Esophagus (tissue), 2 donors: ENCODE results near the gene HOXB3. TPM values are rescaled to one million over a fixed set of nuclear protein-coding genes. Genes with fewer than 3 reads are reported as not detected.
A peak's percentile ranks its signal among the peaks of the same experiment; 100 is the strongest.

Experiments used
- H3K27ac ChIP-seq, 2 donors: one replicate each; pipeline ENCODE4 v1.5.1; 2013; ENCODE audit warnings: low read depth in 2 of 2, mild to moderate bottlenecking in 2 of 2, inconsistent platforms in 1 of 2, low read length in 1 of 2, moderate library complexity in 1 of 2
- H3K27me3 ChIP-seq, 2 donors: one replicate each; pipeline ENCODE4 v1.6.1; 2013; ENCODE audit warnings: low read length in 2 of 2, control low read depth in 1 of 2, mild to moderate bottlenecking in 1 of 2; ENCODE audit not compliant: insufficient read depth in 2 of 2, control insufficient read depth in 1 of 2
- H3K36me3 ChIP-seq, 2 donors: one replicate each; pipeline ENCODE4 v1.6.1; 2013; ENCODE audit warnings: low read length in 1 of 2; ENCODE audit not compliant: control insufficient read depth in 2 of 2, insufficient read depth in 2 of 2
- H3K4me1 ChIP-seq, 2 donors: one replicate each; pipeline ENCODE4 v1.6.1; 2013; ENCODE audit warnings: low read length in 1 of 2; ENCODE audit not compliant: control insufficient read depth in 2 of 2, insufficient read depth in 2 of 2
- H3K4me3 ChIP-seq, 2 donors: one replicate each; pipeline ENCODE4 v1.5.1; 2013; ENCODE audit warnings: low read length in 2 of 2, mild to moderate bottlenecking in 2 of 2, low read depth in 1 of 2, moderate library complexity in 1 of 2
- H3K9me3 ChIP-seq, 2 donors: one replicate each; pipeline ENCODE4 v1.6.1; 2013; ENCODE audit warnings: mild to moderate bottlenecking in 2 of 2, low read depth in 1 of 2, low read length in 1 of 2, moderate library complexity in 1 of 2; ENCODE audit not compliant: control insufficient read depth in 2 of 2, insufficient read depth in 1 of 2
- WGBS, 2 donors: extraction: QIAGEN DNeasy Blood & Tissue Kit; methylation state at CpG; one replicate each; pipeline ENCODE4 v1.1.7; 2013; 5-methylcytosine and 5-hydroxymethylcytosine counted together
- polyA plus RNA-seq, 2 donors: library from polyadenylated mRNA; stranded (reverse); fragments of 200-250 nt; gene quantifications; one replicate each; pipeline ENCODE4 v1.2.3, GENCODE V29; 2013
- donor health status: healthy with polysubstance abuse.
- donor health status: Bipolar disorder and iron deficiency.

The HOXB3 gene
- polyA plus RNA-seq, 2 donors: 6.3 to 12.7 TPM

DNA sequence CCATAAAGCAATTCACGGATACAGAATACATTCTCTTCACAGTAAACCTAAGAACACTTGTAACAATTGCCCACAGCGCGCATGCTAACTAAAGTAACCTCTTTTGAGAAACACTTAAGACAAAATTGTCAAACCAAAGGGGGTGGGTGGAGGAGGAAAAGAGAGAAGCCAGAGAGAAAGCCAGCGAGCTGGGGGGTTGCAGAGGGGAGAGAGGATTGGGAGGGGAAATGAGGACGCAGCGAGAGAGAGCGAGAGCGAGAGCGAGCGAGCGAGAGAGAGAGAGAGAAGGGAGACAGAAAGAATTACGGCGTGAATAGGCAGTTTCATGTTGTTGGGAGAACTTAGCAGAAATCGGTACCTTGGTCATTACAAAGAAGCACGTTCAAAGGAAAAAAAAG is 22.4 kb upstream of the HOXB3 start:
- H3K36me3 ChIP-seq: no peaks in the 10 kb centered on the region
- H3K9me3 ChIP-seq: no peaks in the 10 kb centered on the region
- H3K27ac ChIP-seq: no peak overlapping the region
- H3K4me3 ChIP-seq: peak overlapping the region in 1 of 2 donors; percentile 16
- 1 to 6% methylated on average over 15 of the region's 15 CpGs for WGBS, 2 donors
- peaks cover 10 to 56% of the 10 kb centered on the region in 2 donors for H3K27me3 ChIP-seq
- H3K4me1 ChIP-seq: peaks cover 6 to 11% of the 10 kb centered on the region in 2 donors

DNA sequence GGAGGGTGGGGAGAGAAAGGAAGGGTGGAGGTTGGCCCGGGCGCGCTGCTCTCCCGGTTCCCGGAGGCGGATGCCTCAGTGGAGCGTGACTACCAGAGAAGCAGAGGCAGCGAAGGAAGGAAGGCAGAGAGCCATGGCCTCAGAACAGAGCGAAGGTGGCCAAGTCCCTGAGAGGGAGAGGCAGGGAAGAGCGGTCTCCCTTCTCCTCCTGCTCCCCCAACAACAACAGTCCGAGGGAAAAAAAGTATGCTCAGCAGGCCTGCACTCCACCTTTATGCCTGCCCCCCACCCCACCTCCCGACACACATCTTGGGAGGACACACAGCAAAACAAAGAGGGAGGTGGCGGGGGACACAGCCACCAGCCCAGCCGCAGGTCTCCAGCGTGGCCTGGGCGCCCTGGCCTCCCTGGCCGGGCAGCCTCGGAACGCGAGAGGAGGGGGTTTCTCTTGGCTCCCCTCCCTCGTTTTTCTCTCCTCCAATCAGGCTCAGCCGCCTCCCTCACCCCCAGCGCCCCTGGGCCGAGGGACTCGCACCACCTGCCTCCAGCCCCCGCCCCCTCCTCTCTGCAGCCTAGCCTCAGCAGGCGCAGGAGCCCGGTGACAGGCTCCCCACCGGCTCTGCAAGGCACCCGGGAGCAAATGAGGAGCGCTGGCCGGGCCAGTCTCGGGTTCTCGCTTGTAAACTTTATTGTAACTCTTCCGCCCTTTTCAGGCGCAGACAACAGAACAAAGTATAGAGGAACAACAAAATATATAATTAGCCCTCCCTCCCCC is 21.8 kb upstream of the HOXB3 start:
- Histone ChIP-seq H3K27ac (no peak overlapping the region), H3K27me3 (peaks cover 7 to 53% of the 10 kb centered on the region in 2 donors)
- 9 to 10% methylated on average over 33 to 36 of the region's 36 CpGs for WGBS, 2 donors

DNA sequence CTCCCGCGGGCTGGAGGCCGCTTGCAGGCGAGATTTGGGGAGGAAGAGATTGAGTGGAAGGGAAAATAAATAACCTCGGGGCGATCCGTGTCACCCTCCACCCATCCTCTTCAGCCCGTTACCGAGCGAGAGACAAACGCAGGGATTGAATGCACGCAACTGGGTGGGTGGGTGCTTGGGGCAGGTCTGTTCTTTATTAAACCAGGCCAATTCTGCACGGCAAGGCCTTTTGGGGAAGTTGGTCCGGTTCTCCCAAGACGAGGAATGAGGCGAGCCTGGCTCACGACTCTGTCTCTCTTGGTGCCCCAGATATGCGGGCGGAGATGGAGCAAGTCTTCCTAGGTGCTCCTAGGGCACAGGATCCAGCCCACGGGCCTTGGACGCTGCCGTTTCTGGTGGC is 21.2 kb upstream of the HOXB3 start:
- 4 to 6% methylated on average over 22 of the region's 22 CpGs for WGBS, 2 donors
- Histone ChIP-seq H3K36me3 (no peaks in the 10 kb centered on the region), H3K4me3 (peak overlapping the region; percentile 41 to 56), H3K27ac (no peak overlapping the region), H3K27me3 (peaks cover 6 to 51% of the 10 kb centered on the region in 2 donors), H3K4me1 (peaks cover 6 to 11% of the 10 kb centered on the region in 2 donors), H3K9me3 (no peaks in the 10 kb centered on the region)

More for the DNA sequence above, 21.8 kb upstream of the HOXB3 start:
- Histone ChIP-seq H3K4me1 (peaks cover 6 to 11% of the 10 kb centered on the region in 2 donors), H3K9me3 (no peaks in the 10 kb centered on the region), H3K4me3 (no peak overlapping the region), H3K36me3 (no peaks in the 10 kb centered on the region)

DNA sequence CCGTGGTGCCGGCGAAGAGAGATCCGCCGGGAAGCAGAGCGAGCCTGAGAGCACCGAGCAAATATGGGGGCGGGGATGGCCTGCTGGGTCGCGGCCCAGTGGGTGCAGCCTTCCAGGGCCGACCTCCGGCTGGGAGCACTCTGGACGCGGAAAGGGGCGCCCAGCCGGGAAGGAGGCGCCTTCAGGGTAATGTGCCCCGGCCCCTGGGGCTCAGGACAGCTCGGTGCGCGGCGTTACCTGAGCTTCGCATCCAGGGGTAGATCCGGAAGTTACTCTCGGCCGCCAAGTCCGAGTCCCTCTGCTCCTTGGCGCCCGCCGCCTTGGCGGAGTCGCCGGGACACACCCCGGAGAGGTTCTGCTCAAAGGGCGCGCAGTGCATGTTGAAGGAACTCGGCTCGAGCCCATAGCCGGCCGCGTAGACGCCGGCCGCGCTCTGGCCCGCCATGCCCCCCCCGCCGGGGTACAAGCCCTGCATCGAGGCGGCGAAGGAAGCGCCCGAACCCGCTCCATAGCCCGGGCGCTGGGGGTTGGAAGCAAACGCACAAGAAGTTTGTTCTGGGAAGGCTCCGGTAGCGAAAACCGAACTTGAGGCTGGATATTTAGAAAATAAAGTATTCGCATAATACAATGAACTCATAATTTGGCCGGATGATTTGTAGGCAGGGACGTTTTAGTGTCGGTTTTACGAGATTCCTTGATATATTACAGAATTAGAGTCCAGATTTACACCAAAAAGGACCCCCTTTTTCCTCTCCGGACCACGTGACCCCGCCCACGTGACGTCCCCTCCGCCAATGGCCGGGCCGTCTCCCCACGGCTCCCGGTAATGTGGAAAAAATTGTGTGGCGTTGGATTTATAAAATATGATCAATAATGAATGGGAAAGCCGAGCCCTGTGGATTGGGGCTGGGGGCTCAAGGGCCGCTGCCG is 20.5 kb upstream of the HOXB3 start, which contains the start of gene HOXB7:
Gene HOXB7, minus strand, starts transcription at position 736 of the 930 bp plus-strand sequence. Its CDS starts 99 bp downstream, at position 637.
- Histone ChIP-seq H3K27me3 (peaks cover 6 to 47% of the 10 kb centered on the region in 2 donors), H3K9me3 (no peaks in the 10 kb centered on the region), H3K27ac (no peak within 1 kb of the TSS), H3K36me3 (no peaks in the 10 kb centered on the region), H3K4me3 (peak within 1 kb of the TSS; percentile 41 to 56), H3K4me1 (peaks cover 6 to 11% of the 10 kb centered on the region in 2 donors)
- 1 to 2% methylated on average over 79 of the region's 79 CpGs for WGBS, 2 donors

DNA sequence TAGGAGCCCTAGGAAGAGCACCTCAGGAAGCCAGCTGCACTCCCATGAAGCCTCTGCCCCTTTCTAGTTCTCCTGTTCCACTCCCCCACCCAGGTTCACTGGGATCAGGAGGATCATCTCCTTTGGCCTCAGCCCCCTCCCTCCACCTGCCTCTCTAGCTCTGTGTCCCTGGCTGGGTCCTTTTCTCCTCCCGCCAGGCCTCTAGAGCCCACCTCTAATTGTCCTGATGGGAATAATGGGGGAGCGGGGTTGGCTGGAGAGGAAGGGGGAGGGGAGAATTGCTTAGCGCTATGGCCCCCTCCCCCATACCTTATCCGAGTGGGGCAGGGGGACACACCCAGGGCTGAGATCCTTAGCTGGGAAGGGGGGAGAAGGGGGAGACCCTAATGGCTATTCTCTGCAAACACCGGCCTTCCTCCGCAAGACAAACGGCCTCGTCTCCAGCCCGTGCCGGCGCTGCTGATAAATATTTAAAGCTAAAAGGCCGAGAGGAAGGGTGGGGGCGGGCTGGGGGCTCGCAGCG is 19.8 kb upstream of the HOXB3 start:
- 9 to 11% methylated on average over 15 of the region's 15 CpGs for WGBS, 2 donors
- H3K27me3 ChIP-seq: peaks cover 9 to 48% of the 10 kb centered on the region in 2 donors
- H3K36me3 ChIP-seq: no peaks in the 10 kb centered on the region
- H3K9me3 ChIP-seq: no peaks in the 10 kb centered on the region
- H3K4me1 ChIP-seq: peaks cover 6 to 11% of the 10 kb centered on the region in 2 donors
- peak overlapping the region in 1 of 2 donors; percentile 56 for H3K4me3 ChIP-seq
- H3K27ac ChIP-seq: no peak overlapping the region

DNA sequence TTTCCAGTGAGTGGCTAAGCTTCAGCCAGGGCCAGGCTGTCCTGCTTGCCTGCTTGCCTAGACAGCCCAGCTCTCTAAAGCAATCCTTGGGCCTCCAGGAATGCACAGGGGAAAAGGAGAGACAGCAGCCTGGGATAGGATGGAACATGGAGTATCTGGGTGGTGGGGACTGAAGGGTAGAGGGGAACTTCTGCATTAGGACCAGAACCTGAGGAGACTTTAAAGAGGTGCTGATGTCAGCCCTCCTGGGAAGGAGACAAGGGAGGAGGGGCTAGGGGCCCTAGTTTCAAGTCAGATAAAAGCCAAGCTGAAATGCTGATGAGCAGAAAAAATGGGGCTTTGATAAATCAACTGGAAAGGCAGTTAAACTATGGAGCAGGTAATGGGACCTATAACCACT is 19.0 kb upstream of the HOXB3 start:
- H3K4me3 ChIP-seq: no peak overlapping the region
- H3K4me1 ChIP-seq: peaks cover 2 to 8% of the 10 kb centered on the region in 2 donors
- no peak overlapping the region for H3K27ac ChIP-seq
- no peaks in the 10 kb centered on the region for H3K9me3 ChIP-seq
- peaks cover 3 to 47% of the 10 kb centered on the region in 2 donors for H3K27me3 ChIP-seq
- no peaks in the 10 kb centered on the region for H3K36me3 ChIP-seq

DNA sequence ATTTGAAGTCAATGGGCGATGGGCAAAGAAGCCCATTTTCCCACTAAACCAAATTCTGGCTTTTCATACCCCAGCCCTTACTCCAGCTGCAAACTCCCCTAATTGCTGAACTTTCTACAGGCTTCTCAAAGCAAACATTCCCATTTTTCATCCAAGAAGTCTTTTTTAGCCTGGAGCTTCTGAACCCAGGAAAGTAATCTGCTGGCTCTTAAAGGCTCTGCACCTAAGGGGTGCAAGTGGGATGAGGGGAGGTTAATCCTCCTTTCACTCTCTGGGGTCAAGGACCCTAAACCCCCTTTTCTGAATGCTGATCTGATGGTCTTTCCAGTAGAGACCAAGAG is 18.4 kb upstream of the HOXB3 start:
- H3K36me3 ChIP-seq: no peaks in the 10 kb centered on the region
- 95 to 97% methylated on average over 1 of the region's 1 CpG for WGBS, 2 donors
- H3K27me3 ChIP-seq: peaks cover 3 to 44% of the 10 kb centered on the region in 2 donors
- H3K4me3 ChIP-seq: no peak overlapping the region
- peaks cover 2 to 7% of the 10 kb centered on the region in 2 donors for H3K4me1 ChIP-seq
- H3K9me3 ChIP-seq: no peaks in the 10 kb centered on the region
- no peak overlapping the region for H3K27ac ChIP-seq

DNA sequence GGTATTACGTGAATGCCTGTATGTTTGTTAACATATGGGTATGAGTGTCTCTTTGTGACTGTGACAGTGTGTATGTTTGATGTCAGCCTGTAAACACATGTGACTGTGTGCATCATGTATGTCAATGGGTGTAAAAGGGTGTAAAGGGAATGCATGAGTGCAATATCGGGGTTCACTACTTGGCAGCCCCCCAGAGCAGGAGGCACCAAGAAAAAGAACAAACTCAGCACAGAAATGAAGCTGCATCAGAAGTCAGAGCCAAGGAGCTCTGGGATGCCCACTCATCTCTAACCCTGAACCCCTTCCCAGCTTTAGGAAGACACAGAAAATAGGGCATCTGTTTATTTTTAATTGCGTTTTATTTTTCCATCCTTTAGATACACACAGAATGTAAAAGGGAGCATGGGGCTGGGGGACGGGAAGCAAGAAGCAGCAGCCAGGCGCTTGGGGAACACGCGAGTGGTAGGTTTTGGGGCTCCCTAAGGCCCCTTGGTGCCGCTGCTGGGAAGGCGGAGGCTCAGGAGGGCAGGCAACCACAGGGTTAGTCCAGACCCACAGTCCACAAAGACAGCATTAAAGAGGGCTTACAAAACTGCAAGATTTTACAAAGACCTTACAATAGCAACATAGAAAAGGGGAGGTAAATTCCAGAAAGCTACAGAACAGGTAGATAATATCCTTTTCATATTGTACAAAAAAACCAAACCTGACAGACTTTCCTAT is 17.0 kb upstream of the HOXB3 start:
- Histone ChIP-seq H3K27me3 (peaks cover 3 to 38% of the 10 kb centered on the region in 2 donors), H3K4me1 (peaks cover 2 to 7% of the 10 kb centered on the region in 2 donors), H3K27ac (no peak overlapping the region), H3K4me3 (no peak overlapping the region), H3K36me3 (no peaks in the 10 kb centered on the region), H3K9me3 (no peaks in the 10 kb centered on the region)
- WGBS, 2 donors: 47 to 52% methylated on average over 9 of the region's 9 CpGs
